Body of pancreas (tissue), 4 donors: Measurements from ENCODE around the gene NUMA1.
A peak's percentile ranks its signal among the peaks of the same experiment; 100 is the strongest.

ENCODE experiments used
- CTCF ChIP-seq, 7 experiments: fragments of 450-650 bp in 4 of 7; fragments of 200-600 bp in 3 of 7; sonication (generic) in 3 of 7; IDR thresholded peaks; one replicate each; pipeline ENCODE4 v1.5.1; 2016 to 2019; ENCODE audit warnings: antibody characterized with exemption in 7 of 7
- POLR2A ChIP-seq, 3 donors: fragments of 450-650 bp; IDR thresholded peaks; one replicate each; pipeline ENCODE4 v1.6.1; 2016; ENCODE audit warnings: antibody characterized with exemption in 3 of 3, mild to moderate bottlenecking in 2 of 3

GRCh38 chr11:72080326-72081183 lies at the start of gene NUMA1, which contains the start of gene LRRC51:
- TF ChIP-seq CTCF (IDR thresholded peaks at IDR 0.05), result no peak
- TF ChIP-seq POLR2A (IDR thresholded peaks at IDR 0.05), result peak in 2 of 3 donors; percentile 64 to 70
